Measurements from ENCODE around the gene EPHB2. TPM values are rescaled to one million over a fixed set of nuclear protein-coding genes. Genes with fewer than 3 reads are reported as not detected.
"Not testable (repeated sequence)": the region's sequence is repeated elsewhere in the genome, so short reads cannot be mapped to it uniquely, and the experiment has no call there.

Gene EPHB2
- total and polyA plus RNA-seq, 3 experiments from 2014 or later, result 0.22 to 0.33 TPM; not detected in 1

DNA sequence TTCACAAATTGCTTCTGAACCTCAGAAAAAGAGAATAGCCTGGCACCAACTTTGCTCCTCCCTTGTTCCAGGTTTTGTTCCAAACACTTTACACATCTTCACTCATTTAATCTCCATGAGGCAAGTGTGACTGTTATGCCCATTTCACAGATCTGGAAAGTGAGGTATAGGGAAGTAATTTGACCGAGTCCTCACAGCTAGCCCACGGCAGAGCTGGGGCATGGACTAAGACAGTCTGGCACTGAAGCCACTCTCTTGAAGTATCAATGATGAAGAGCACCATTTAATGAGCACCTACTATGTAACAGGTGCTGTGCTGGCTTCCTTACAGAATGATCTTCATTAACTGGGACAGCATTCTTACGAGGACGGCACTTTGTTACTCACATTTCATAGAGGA, 38.6 kb upstream of the EPHB2 start:
- Histone ChIP-seq H3K4me3 (ENCODE audit: low read length) (no peak overlapping the region), H3K4me1 (ENCODE audit: insufficient read depth, low read length) (no peaks in the 10 kb centered on the region), H3K9me3 (ENCODE audit: low read length) (no peaks in the 10 kb centered on the region), H3K27ac (ENCODE audit: low read depth, low read length) (no peak overlapping the region), H3K27me3 (ENCODE audit: insufficient read depth, low read length, poor library complexity, severe bottlenecking) (no peaks in the 10 kb centered on the region), H3K36me3 (ENCODE audit: insufficient read depth, low read length) (no peaks in the 10 kb centered on the region)
- DNase-seq, result no peak
- POLR2A ChIA-PET, result no interaction called here
- CTCF ChIA-PET, result no interaction called here
- H3K27me3 Mint-ChIP-seq, result peaks cover 29 to 72% of the 10 kb centered on the region in 2 donors
- H3K36me3 Mint-ChIP-seq, result no peaks in the 10 kb centered on the region
- H3K4me3 Mint-ChIP-seq, result no peak overlapping the region
- no peaks in the 10 kb centered on the region for H3K4me1 Mint-ChIP-seq
- H3K9me3 Mint-ChIP-seq, result no peaks in the 10 kb centered on the region
- H3K27ac Mint-ChIP-seq, result no peak overlapping the region

DNA sequence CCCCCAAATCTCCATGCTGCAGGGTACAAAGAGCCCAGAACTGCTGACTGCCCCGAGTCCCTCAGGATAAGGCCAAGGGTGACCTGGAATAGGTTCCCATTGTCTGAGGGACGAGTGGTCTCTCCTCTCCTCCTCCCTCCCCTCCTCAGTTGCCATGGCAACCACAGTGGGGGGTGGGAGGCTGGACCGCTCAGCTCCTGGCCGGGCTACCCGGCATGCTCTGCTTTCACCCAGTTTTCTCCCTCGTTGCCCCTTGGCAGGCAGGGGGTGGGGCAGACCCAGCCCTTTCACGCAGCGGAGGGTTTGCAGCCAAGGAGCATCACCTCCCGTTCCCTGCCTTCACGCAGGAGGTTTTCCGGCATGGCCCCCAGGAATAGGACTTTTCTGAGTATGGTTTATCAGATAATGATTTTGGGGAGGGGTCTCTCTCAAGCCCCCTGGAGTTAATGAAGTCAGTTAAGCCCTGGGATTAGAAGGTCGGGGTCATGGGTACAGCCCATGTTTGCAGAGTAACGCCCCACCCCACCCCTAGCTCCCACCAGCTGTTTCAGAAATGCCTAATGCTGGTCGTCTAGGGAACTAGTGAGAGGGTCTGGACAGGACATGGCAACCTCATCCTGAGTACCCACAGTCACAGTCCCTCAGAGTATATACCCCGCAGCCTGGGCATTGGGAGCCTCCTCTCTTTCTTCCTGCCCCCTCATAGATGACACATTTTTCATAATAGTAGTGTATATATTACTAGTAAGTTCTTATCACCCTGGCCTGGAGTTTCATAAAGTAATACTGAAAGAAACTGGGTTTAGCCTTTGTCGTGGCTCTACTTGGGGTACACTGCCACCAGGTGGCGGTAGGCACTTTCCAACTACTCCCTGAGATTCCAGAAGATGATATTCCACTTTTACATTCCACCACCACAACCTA, 36.9 kb upstream of the EPHB2 start:
- Mint-ChIP-seq H3K36me3 (no peaks in the 10 kb centered on the region), H3K4me3 (no peak overlapping the region), H3K9me3 (no peaks in the 10 kb centered on the region), H3K27ac (no peak overlapping the region), H3K27me3 (peaks cover 26 to 63% of the 10 kb centered on the region in 2 donors), H3K4me1 (no peaks in the 10 kb centered on the region)
- Histone ChIP-seq H3K27me3 (ENCODE audit: insufficient read depth, low read length, poor library complexity, severe bottlenecking) (no peaks in the 10 kb centered on the region), H3K4me3 (ENCODE audit: low read length) (no peak overlapping the region), H3K9me3 (ENCODE audit: low read length) (no peaks in the 10 kb centered on the region), H3K36me3 (ENCODE audit: insufficient read depth, low read length) (no peaks in the 10 kb centered on the region), H3K4me1 (ENCODE audit: insufficient read depth, low read length) (no peaks in the 10 kb centered on the region), H3K27ac (ENCODE audit: low read depth, low read length) (no peak overlapping the region)
- ChIA-PET CTCF (no interaction called here), POLR2A (no interaction called here)
- no peak for DNase-seq

DNA sequence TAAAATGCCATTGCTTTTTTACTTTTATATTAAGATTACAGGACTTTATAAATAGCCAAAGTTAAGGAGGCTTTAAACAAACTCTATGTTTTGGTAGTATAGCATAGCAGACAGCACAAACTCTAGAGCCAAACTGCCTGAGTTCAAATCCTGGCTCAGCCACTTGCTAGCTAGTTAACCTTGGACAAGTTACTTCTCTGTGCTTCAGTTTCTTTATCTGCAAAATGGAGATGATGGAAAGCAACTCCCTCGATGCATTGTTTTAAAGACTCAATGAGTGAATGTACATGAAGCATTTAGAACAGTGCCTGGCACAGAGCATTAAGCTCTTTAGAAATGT, 36.3 kb upstream of the EPHB2 start:
- H3K4me3 Mint-ChIP-seq, result no peak overlapping the region
- no peak overlapping the region for H3K27ac ChIP-seq (ENCODE audit: low read depth, low read length)
- ChIA-PET CTCF (no interaction called here), POLR2A (no interaction called here)
- no peaks in the 10 kb centered on the region for H3K9me3 ChIP-seq (ENCODE audit: low read length)
- DNase-seq, result no peak
- peaks cover 26 to 58% of the 10 kb centered on the region in 2 donors for H3K27me3 Mint-ChIP-seq
- no peaks in the 10 kb centered on the region for H3K4me1 ChIP-seq (ENCODE audit: insufficient read depth, low read length)
- no peaks in the 10 kb centered on the region for H3K9me3 Mint-ChIP-seq
- no peaks in the 10 kb centered on the region for H3K4me1 Mint-ChIP-seq
- H3K27ac Mint-ChIP-seq, result no peak overlapping the region
- H3K36me3 ChIP-seq (ENCODE audit: insufficient read depth, low read length), result no peaks in the 10 kb centered on the region
- no peaks in the 10 kb centered on the region for H3K36me3 Mint-ChIP-seq
- H3K27me3 ChIP-seq (ENCODE audit: insufficient read depth, low read length, poor library complexity, severe bottlenecking), result no peaks in the 10 kb centered on the region
- no peak overlapping the region for H3K4me3 ChIP-seq (ENCODE audit: low read length)

DNA sequence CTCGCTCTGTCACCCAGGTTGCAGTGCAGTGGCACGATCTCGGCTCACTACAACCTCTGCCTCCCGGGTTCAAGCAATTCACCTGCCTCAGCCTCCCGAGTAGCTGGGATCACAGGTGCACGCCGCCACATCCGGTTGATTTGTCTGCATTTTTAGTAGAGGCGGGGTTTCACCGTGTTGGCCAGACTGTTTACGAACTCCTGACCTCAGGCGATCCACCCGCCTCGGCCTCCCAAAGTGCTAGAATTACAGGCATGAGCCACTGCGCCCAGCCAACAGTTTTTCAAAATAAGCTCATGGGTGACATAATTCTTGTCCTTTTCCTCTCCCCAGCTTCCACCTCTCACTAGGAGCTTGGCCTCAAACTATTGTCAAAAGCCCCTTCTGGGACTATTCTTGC, 34.5 kb upstream of the EPHB2 start:
- peaks cover 19 to 45% of the 10 kb centered on the region in 2 donors for H3K27me3 Mint-ChIP-seq
- CTCF ChIA-PET, result not testable (repeated sequence)

DNA sequence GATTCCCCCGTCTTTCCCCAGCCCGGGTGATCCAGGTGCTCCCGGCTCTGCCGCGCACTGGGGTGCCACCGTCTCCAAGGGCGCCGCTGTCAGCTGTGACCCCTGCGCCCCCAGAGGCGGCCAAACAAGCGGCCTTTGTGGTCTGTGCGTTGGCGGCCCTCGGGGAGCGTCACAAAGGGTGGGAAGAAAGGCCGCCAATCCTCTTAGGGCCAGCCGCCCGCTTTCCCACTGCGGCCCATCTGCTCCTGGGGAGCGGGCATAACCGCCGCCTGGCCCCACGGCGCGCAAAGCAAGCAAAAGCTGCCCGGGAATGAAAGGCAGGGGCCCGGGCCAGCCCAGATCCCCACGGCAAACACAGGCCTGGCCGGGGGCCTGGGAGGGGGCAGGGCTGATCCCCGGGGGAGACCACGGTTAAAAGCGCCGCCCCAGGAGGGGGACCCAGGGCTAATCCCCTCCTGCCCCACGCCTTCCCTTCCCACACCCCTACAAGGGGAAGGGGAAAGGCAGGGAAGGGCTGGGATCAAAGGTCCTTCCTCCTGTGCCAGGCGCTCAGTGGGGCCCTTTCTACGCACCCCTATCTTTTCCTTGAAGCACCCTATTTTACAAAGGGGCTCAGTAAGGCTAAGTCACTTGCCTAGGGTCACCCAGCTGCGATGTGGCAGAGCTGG, 33.6 kb upstream of the EPHB2 start:
- Histone ChIP-seq H3K36me3 (ENCODE audit: insufficient read depth, low read length) (no peaks in the 10 kb centered on the region), H3K27ac (ENCODE audit: low read depth, low read length) (no peak overlapping the region), H3K4me1 (ENCODE audit: insufficient read depth, low read length) (no peaks in the 10 kb centered on the region), H3K9me3 (ENCODE audit: low read length) (no peaks in the 10 kb centered on the region), H3K4me3 (ENCODE audit: low read length) (no peak overlapping the region), H3K27me3 (ENCODE audit: insufficient read depth, low read length, poor library complexity, severe bottlenecking) (no peaks in the 10 kb centered on the region)
- H3K4me1 Mint-ChIP-seq, result no peaks in the 10 kb centered on the region
- no peak for DNase-seq
- H3K27ac Mint-ChIP-seq, result no peak overlapping the region
- POLR2A ChIA-PET, result no interaction called here
- CTCF ChIA-PET, result no interaction called here
- H3K9me3 Mint-ChIP-seq, result no peaks in the 10 kb centered on the region
- no peak overlapping the region for H3K4me3 Mint-ChIP-seq
- H3K36me3 Mint-ChIP-seq, result no peaks in the 10 kb centered on the region
- H3K27me3 Mint-ChIP-seq, result peaks cover 14 to 37% of the 10 kb centered on the region in 2 donors

More for the DNA sequence above, 34.5 kb upstream of the EPHB2 start:
- H3K27ac Mint-ChIP-seq; POLR2A ChIA-PET; H3K27me3 ChIP-seq (ENCODE audit: insufficient read depth, low read length, poor library complexity, severe bottlenecking); H3K36me3 ChIP-seq (ENCODE audit: insufficient read depth, low read length); H3K4me1 ChIP-seq (ENCODE audit: insufficient read depth, low read length); H3K9me3 ChIP-seq (ENCODE audit: low read length); H3K4me3 Mint-ChIP-seq; H3K27ac ChIP-seq (ENCODE audit: low read depth, low read length); H3K4me1 Mint-ChIP-seq; H3K4me3 ChIP-seq (ENCODE audit: low read length); H3K36me3 Mint-ChIP-seq; DNase-seq; H3K9me3 Mint-ChIP-seq: not testable (repeated sequence)

DNA sequence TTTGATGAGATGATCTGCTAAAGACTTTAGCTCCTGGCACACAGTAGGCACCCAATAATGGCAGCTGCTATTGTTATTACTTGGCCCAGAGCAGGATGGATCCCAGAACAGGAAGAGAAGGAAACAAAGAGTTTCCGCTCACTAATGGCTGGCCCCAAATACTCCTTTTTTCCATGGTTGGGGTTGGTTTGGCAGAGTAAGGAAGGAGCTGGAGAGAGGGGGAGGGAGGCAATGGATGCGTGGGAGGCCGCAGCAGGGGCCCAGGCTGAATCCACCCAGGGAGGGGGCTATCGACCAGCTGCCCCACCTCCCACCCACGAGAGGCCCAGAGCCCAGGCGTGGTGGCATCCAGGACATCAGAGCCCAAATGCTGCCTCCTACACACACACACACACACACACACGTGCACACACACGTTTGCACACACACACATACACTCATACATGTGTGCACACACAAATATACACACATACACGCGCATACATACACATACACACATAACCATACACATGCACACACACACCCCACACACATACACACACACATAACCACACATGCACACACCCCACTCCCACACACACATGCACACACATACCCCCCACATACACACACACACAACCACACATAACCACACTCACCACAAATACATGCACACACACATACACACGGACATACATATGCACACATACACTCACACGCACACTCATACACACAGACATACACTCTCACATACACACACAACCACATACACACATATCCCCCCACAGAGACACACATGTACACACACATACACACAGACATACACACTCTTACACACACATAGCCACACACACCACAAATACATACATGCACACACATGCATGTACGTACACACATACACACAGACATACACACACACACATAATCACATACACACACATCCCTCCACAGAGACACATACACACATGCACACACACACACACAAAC, 32.4 kb upstream of the EPHB2 start:
- H3K4me1 ChIP-seq (ENCODE audit: insufficient read depth, low read length), result no peaks in the 10 kb centered on the region
- H3K36me3 Mint-ChIP-seq, result no peaks in the 10 kb centered on the region
- H3K9me3 Mint-ChIP-seq, result no peaks in the 10 kb centered on the region
- no peak overlapping the region for H3K27ac ChIP-seq (ENCODE audit: low read depth, low read length)
- H3K4me3 Mint-ChIP-seq, result no peak overlapping the region
- H3K9me3 ChIP-seq (ENCODE audit: low read length), result no peaks in the 10 kb centered on the region
- no peak for DNase-seq
- no peak overlapping the region for H3K27ac Mint-ChIP-seq
- no peaks in the 10 kb centered on the region for H3K4me1 Mint-ChIP-seq
- CTCF ChIA-PET, result no interaction called here
- POLR2A ChIA-PET, result no interaction called here
- H3K4me3 ChIP-seq (ENCODE audit: low read length), result no peak overlapping the region
- peaks cover 7 to 25% of the 10 kb centered on the region in 2 donors for H3K27me3 Mint-ChIP-seq
- no peaks in the 10 kb centered on the region for H3K27me3 ChIP-seq (ENCODE audit: insufficient read depth, low read length, poor library complexity, severe bottlenecking)
- no peaks in the 10 kb centered on the region for H3K36me3 ChIP-seq (ENCODE audit: insufficient read depth, low read length)

DNA sequence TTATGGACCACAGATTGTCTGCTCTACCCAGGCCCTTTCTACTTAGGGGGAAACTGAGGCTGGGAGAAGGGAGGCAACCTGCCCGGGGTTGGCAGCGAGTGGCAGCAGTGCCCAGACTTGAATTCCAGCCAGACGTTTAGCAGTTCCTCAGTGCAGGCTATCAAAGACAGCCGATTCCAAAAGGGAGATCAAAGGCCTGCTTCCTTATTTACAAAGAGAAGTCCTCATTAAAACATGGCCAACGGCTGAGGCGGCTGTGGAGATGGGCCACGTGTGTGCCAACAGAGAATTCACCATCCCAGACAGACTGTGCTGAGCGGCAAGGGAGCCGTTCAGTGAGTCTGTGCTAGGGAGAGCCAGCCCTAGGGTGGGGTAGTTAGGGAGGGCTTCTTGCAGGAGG, 29.9 kb upstream of the EPHB2 start:
- no peak overlapping the region for H3K27ac Mint-ChIP-seq
- H3K9me3 Mint-ChIP-seq, result no peaks in the 10 kb centered on the region
- no peak overlapping the region for H3K4me3 Mint-ChIP-seq
- no peak for DNase-seq
- ChIA-PET POLR2A (interaction anchor here (0.6 kb wide), 1 partner anchor 461 kb away, joined by 4 read pairs; no protein-coding TSS in a partner anchor), CTCF (no interaction called here)
- H3K36me3 ChIP-seq (ENCODE audit: insufficient read depth, low read length), result no peaks in the 10 kb centered on the region
- no peaks in the 10 kb centered on the region for H3K36me3 Mint-ChIP-seq
- peaks cover 11 to 21% of the 10 kb centered on the region in 2 donors for H3K27me3 Mint-ChIP-seq
- H3K27ac ChIP-seq (ENCODE audit: low read depth, low read length), result no peak overlapping the region
- H3K4me1 Mint-ChIP-seq, result no peaks in the 10 kb centered on the region
- no peak overlapping the region for H3K4me3 ChIP-seq (ENCODE audit: low read length)
- H3K4me1 ChIP-seq (ENCODE audit: insufficient read depth, low read length), result no peaks in the 10 kb centered on the region
- no peaks in the 10 kb centered on the region for H3K27me3 ChIP-seq (ENCODE audit: insufficient read depth, low read length, poor library complexity, severe bottlenecking)
- no peaks in the 10 kb centered on the region for H3K9me3 ChIP-seq (ENCODE audit: low read length)
